Germinal center (tissue), 1 donor: ENCODE measurements around the gene RBM20.
"Not testable (repeated sequence)": the region's sequence is repeated elsewhere in the genome, so short reads cannot be mapped to it uniquely, and the experiment has no call there.

Experiments used
- DNase-seq: peaks from one replicate; pipeline ENCODE4 v3.0.0; 2012; ENCODE audit warnings: mixed read lengths, low spot score

The RBM20 gene

GRCh38 chr10:110853921-110854605 lies 209.9 kb downstream of the RBM20 start:
- no peak for DNase-seq

- no peak for DNase-seq
These were observed 213.4 kb downstream of the RBM20 start for GRCh38 chr10:110857265-110858171.

- no peak for DNase-seq
These were observed 214.3 kb downstream of the RBM20 start for GRCh38 chr10:110858297-110858934.

GRCh38 chr10:110859206-110859972 lies 215.3 kb downstream of the RBM20 start:
- no peak for DNase-seq

- DNase-seq = no peak
These were observed 215.8 kb downstream of the RBM20 start for GRCh38 chr10:110859973-110860376.

- DNase-seq = no peak
These were observed 216.6 kb downstream of the RBM20 start for GRCh38 chr10:110860576-110861241.

- DNase-seq = no peak
These were observed 217.3 kb downstream of the RBM20 start for GRCh38 chr10:110861476-110861875.

GRCh38 chr10:110861930-110862649 lies 218.0 kb downstream of the RBM20 start:
- DNase-seq = no peak

GRCh38 chr10:110862961-110863360 lies 218.8 kb downstream of the RBM20 start:
- DNase-seq = no peak

GRCh38 chr10:110863361-110863760 lies 219.2 kb downstream of the RBM20 start:
- no peak for DNase-seq

- no peak for DNase-seq
These were observed 219.8 kb downstream of the RBM20 start for GRCh38 chr10:110863956-110864355.

GRCh38 chr10:110864662-110865140 lies 220.6 kb downstream of the RBM20 start:
- DNase-seq = no peak

- no peak for DNase-seq
These were observed 221.2 kb downstream of the RBM20 start for GRCh38 chr10:110865186-110865808.

GRCh38 chr10:110865809-110866482 lies 221.8 kb downstream of the RBM20 start:
- no peak for DNase-seq

- DNase-seq = not testable (repeated sequence)
These were observed 223.1 kb downstream of the RBM20 start for GRCh38 chr10:110867011-110867806.

- no peak for DNase-seq
These were observed 223.8 kb downstream of the RBM20 start for GRCh38 chr10:110867807-110868465.

- DNase-seq = no peak
These were observed 224.8 kb downstream of the RBM20 start for GRCh38 chr10:110868981-110869380.

GRCh38 chr10:110870823-110871297 lies 226.7 kb downstream of the RBM20 start:
- DNase-seq = no peak
